Activated CD8-positive, alpha-beta memory T cell treated with anti-CD3 and anti-CD28 coated beads, Interleukin-2, amount 50 U/mL, for 24 hours (primary cell): ENCODE results near the gene MAP3K15.

Experiments
- DNase-seq: peaks from one replicate; pipeline ENCODE4 v3.0.0-alpha.2; 2020; ENCODE audit errors: extremely low read depth

MAP3K15 gene

GRCh38 chrX:19344661-19345060 lies 170.6 kb downstream of the MAP3K15 start:
- DNase-seq = no peak

DNA sequence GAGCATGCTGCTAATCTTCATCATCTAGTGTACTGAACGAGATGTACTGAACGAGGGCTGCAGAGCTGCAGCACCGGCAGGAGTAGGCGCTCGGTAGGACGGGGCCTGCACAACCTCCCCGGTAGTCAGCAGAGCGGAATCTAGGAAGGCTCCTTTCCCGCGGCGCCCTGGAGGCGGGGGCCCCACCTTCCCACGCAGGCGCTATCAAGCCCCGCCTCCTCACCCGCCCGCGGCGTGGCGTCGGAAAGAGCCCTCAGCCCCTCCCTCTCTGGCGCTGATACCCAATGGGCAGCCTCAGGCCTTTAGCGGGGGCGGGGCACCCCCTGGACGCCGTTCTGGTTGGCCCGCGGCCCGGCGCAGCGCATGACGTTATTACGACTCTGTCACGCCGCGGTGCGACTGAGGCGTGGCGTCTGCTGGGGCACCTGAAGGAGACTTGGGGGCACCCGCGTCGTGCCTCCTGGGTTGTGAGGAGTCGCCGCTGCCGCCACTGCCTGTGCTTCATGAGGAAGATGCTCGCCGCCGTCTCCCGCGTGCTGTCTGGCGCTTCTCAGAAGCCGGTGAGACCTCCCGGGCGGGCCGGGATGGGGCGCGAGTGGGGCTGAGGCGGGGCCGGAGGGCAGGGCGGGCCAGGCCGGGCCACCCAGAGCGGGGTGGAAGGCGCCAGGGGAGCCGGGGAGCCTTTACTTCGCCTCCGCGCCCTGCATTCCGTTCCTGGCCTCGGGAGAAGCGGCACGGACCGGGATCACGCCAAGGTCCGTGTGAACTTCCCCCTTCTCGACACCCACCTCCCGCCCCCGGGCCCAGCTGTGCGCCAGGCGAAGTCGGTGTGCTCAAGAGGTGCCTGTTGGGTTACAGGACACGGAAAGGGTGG lies 171.5 kb downstream of the MAP3K15 start, which contains the start of gene PDHA1:
PDHA1 (plus strand) TSS at position 393 of the 874 bp plus-strand sequence; CDS start at position 504, 111 bp downstream.
- peak; percentile 76 for DNase-seq

DNA sequence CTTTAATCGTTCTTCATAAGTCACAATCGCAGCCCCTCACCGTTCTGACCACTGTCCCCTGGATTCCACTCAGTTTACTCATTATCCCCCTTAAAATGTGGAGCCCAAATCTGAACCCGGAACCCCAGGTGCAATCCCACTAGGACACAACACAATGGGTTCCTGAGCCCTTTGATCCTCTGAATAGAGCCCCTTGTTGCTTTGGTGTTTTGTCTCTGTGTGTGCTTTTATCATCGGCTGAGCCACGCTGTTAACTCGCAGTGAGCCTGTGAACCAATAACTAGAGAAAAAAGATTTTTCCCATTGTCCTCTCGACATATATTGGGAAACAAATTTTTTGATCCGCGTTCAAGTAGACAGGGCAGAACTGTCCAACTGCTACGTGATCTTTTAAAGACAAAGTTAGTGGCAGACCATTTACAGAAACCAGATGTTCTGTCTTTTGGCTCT lies 172.2 kb downstream of the MAP3K15 start:
- no peak for DNase-seq

DNA sequence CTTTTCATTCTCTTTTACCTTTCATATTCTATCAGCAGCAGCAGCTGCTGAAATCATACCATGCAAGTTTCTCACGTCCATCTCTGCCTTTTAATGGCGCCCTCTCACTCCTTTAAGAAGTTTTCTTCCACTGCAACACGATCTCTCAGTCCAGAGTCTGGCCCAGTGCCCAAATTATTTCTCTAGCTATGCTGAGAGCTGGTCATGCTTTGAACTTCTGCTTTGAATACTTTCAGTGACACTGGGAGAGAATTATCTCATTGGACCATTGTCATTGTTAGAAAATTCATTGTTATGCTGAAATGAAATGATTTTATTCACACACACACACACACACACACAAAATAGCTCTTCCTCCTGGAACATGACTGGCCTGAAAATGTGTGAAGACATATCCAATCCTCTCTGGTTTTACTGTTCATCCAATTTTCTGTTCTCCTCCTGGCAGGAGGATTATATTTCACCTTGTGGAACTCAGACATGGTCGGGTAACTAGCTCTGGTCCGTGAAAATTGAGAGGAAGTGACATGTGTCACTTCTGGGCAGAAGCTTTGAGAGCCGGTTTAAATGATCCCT lies 172.9 kb downstream of the MAP3K15 start:
- DNase-seq = no peak

GRCh38 chrX:19334945-19335626 lies 180.2 kb downstream of the MAP3K15 start:
- DNase-seq = no peak

DNA sequence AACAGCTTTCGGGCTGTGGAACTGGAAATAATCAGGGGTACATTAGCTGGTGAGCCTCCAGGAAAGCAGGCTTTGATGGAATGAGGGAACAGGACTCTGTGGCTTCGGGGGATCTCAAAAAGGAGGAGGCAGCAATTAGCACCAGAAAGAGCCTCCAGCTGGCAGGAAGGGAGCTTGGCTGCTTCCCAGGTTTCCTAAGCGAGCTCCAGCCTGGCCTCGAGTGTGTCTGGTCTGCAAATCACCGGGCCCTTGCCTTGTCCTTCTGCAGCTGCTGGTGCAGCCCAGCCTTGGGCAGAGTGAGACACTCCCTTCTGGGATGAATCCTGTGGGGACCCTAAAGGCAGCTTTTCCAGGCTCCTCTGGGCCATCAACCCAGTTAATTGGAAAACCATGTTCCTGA lies 182.3 kb downstream of the MAP3K15 start:
- no peak for DNase-seq

- no peak for DNase-seq
Observed at GRCh38 chrX:19331831-19332230, 183.5 kb downstream of the MAP3K15 start.

DNA sequence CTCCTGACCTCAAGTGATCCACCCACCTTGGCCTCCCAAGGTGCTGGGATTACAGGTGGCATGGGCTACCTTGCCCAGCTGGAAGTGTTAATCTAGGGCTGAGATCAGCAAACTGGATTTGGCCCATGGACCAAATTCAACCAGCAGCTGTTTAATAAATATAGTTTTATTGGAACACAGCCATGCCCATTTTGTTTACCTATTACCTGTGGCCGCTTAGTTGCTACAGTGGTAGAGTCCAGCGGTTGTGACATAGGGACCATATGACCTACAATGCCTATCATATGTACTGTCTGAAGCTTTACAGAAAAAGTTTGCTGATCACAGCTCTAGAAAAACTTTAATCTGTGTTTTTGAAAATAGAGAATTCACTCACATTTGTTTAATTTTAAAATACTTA lies 188.7 kb downstream of the MAP3K15 start:
- no peak for DNase-seq
